Muscle of arm (tissue), 14 donors: ENCODE measurements around the gene CNIH1. TPM values are rescaled to one million over a fixed set of nuclear protein-coding genes. Genes with fewer than 3 reads are reported as not detected.
A peak's percentile ranks its signal among the peaks of the same experiment; 100 is the strongest.

ENCODE experiments used
- DNase-seq: peaks from one replicate; pipeline ENCODE4 v3.0.0-alpha.2; 2013
- long read RNA-seq, 11 donors: transcript quantifications; one replicate each; lab custom pipeline, GENCODE V29; 2026
- polyA plus RNA-seq, 12 donors: library from polyadenylated mRNA; unstranded; fragments of 120-200 nt; gene quantifications; one replicate each; pipeline ENCODE4 v1.2.1, GENCODE V29; 2013; ENCODE audit not compliant: insufficient read length in 12 of 12

The CNIH1 gene
- 100 to 1,000 TPM in 11 of 12 donors, not detected in 1; 107 to 226 (median 197) TPM for polyA plus RNA-seq
- long read RNA-seq, donor 1, full-length matches to known transcripts: 79 of 79 reads
- long read RNA-seq, donor 1, partial matches to known transcripts: 0 of 79 reads
- long read RNA-seq, donor 1, other reads (novel, unspliced or antisense): 0 of 79 reads
- long read RNA-seq, donor 2, full-length matches to known transcripts: 125 of 125 reads
- long read RNA-seq, donor 2, partial matches to known transcripts: 0 of 125 reads
- long read RNA-seq, donor 2, other reads (novel, unspliced or antisense): 0 of 125 reads
- long read RNA-seq, donor 3, full-length matches to known transcripts: 45 of 45 reads
- long read RNA-seq, donor 3, partial matches to known transcripts: 0 of 45 reads
- long read RNA-seq, donor 3, other reads (novel, unspliced or antisense): 0 of 45 reads
- long read RNA-seq, donor 4, full-length matches to known transcripts: 52 of 62 reads
- long read RNA-seq, donor 4, partial matches to known transcripts: 10 of 62 reads
- long read RNA-seq, donor 4, other reads (novel, unspliced or antisense): 0 of 62 reads
- long read RNA-seq, donor 5, full-length matches to known transcripts: 149 of 190 reads
- long read RNA-seq, donor 5, partial matches to known transcripts: 14 of 190 reads
- long read RNA-seq, donor 5, other reads (novel, unspliced or antisense): 27 of 190 reads
- long read RNA-seq, donor 6, full-length matches to known transcripts: 53 of 59 reads
- long read RNA-seq, donor 6, partial matches to known transcripts: 6 of 59 reads
- long read RNA-seq, donor 6, other reads (novel, unspliced or antisense): 0 of 59 reads
- long read RNA-seq, donor 7, full-length matches to known transcripts: 38 of 38 reads
- long read RNA-seq, donor 7, partial matches to known transcripts: 0 of 38 reads
- long read RNA-seq, donor 7, other reads (novel, unspliced or antisense): 0 of 38 reads
- long read RNA-seq, donor 8, full-length matches to known transcripts: 105 of 105 reads
- long read RNA-seq, donor 8, partial matches to known transcripts: 0 of 105 reads
- long read RNA-seq, donor 8, other reads (novel, unspliced or antisense): 0 of 105 reads
- long read RNA-seq, donor 9, full-length matches to known transcripts: 48 of 48 reads
- long read RNA-seq, donor 9, partial matches to known transcripts: 0 of 48 reads
- long read RNA-seq, donor 9, other reads (novel, unspliced or antisense): 0 of 48 reads
- long read RNA-seq, donor 10, full-length matches to known transcripts: 94 of 94 reads
- long read RNA-seq, donor 10, partial matches to known transcripts: 0 of 94 reads
- long read RNA-seq, donor 10, other reads (novel, unspliced or antisense): 0 of 94 reads
- long read RNA-seq, donor 11, full-length matches to known transcripts: 113 of 113 reads
- long read RNA-seq, donor 11, partial matches to known transcripts: 0 of 113 reads
- long read RNA-seq, donor 11, other reads (novel, unspliced or antisense): 0 of 113 reads

DNA sequence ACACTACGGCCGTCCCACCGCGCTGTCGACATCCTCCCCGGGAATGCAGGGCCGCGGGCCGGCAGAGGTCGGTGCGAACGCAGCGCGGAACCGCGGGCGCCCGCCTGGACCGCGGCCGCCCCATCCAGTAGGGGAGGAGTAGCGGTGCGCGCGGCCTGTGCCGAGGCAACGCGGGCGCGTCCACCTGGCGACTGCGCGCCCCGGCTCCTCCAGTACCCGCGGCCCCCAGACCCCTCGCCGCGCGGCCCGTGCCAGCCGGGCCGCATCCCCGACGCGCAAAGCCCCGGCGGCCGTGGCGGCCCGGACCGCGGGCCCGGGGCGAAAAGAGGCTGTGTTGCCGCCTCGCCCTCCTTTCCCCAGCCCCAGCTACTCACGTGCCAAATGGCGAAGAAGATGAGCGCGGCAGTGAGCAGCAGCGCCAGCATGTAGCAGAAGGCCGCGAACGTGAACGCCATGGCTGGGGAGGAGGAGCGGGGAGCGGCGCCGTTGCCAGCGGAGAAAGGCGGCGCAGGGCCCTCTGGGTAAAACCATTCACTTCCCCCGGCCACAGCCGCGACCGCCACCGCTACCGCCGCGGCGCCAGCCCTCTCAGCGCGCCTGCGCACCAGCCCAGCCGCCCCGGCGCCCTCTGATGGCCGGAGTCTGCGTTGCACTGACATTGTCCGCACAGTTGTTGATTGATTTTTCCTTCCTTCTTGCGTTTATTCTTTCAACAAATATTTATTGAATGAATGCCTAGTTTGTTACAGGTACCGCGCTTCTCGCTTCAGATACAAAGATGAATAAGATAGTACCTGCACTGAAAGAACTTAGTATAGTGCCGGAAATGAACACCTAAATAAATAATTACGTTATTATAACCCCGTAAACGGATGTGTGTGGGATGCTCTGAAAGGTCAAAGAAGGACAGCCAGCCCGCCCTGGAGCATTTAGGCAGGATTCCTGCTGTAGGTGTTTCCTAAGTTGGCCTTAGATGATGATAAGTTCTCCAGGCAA, at the start of gene CNIH1:
Gene CNIH1 (minus strand): TSS at position 502 of the 996 bp plus-strand sequence. CDS start 47 bp downstream, at position 455.
- DNase-seq: peak; percentile 95

- no peak for DNase-seq
These were observed 49.4 kb upstream of the CNIH1 start for GRCh38 chr14:54490445-54491175.

- no peak for DNase-seq
These were observed 48.7 kb upstream of the CNIH1 start for GRCh38 chr14:54489731-54490444.

- DNase-seq: no peak
These were observed 48.1 kb upstream of the CNIH1 start for GRCh38 chr14:54489318-54489683.

GRCh38 chr14:54488646-54489317, 47.6 kb upstream of the CNIH1 start, which contains the start of gene GMFB:
Gene GMFB, minus strand, starts transcription at chr14:54488980. Its CDS starts 53 bp downstream, at chr14:54488927.
- peak; percentile 94 for DNase-seq

- DNase-seq: peak; percentile 16
These were observed 47.1 kb upstream of the CNIH1 start for GRCh38 chr14:54488318-54488645.

DNA sequence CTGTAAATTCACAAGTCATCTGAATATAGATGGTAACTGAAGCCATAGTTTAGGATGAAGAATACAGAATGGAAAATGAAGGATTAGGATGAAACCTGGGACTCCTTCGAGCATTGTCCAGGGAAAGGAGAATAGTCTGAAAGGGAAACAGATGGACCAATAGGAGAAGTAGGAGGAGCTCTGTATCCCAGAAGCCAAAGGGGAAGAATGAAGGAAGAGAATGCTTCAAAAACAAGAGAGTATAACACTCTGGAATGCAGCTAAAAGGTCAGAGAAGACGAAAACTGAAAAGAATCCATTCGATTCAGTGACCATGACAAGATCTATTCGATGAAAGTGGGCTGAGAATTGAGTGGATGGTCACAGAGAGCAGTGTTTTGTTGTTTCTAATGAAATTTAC, 46.6 kb upstream of the CNIH1 start:
- DNase-seq: no peak

DNA sequence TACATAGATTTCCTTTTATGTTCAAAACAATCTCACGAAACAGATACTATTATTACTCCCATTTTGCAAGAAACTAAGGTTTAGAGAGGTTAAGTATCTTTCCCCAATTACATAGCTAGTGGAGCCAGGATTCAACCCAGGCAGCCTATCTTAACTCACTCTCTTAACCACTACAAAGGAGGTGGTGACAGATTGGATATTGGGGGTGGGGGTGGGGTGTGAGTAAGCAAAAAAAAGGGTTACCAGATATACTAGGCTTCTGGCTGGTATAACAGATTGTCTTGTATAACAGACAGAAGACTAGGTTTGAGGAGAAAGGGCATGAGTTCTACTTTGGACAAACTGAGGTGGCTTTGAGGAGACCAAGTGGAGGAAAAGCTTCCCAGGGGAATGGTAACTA, 45.5 kb upstream of the CNIH1 start:
- DNase-seq: no peak

DNA sequence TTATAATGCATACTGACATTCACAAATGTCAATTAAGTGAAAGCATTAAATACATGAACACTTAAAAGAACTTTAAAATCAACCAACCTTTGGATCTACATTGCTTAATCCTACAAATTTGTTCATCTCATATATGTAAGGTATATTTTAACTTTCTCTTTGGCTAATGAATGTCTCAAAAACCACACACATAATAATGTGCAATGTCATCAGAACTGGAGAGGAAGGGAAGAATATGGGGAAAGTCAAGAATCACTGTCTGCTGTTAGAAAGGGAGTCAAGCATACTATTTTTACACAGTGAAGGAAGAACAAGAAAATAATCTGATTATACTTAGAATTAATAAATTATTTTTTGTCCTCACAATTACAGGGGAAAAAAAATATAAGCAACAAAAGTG, 42.7 kb upstream of the CNIH1 start:
- DNase-seq: no peak

DNA sequence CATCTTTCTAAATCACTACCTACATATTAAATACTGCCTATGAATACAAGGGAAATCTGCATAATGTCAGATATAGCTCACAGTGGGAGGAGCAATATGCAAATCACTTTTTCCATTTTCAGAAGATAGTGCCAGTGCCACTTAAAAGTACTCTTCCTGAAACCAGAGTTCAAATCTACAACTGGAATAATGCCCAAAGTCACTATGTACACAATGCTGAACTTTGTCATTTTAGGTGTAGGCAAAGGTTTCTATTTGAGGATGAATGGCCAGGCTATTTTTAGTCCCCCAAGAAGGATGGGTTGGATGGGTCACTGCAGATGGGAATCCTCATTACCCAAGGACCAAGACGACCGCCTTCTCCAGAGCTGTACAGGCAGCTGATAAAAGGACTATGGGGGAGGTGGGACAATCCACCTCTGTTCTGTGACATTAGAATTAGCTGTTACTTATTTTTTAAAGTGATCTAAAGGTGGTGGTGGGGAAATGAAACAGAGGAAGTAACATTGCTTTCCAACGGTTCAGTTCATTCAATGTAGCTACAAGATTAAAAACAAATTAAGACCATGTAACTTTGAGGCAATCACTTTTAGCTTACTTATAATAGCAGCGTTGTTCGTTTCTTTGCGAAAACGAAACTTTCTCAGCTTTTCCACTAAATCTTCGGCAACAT, 42.0 kb upstream of the CNIH1 start:
- DNase-seq: no peak

- no peak for DNase-seq
These were observed 40.5 kb upstream of the CNIH1 start for GRCh38 chr14:54481695-54482094.

GRCh38 chr14:54480830-54481562, 39.8 kb upstream of the CNIH1 start:
- no peak for DNase-seq

DNA sequence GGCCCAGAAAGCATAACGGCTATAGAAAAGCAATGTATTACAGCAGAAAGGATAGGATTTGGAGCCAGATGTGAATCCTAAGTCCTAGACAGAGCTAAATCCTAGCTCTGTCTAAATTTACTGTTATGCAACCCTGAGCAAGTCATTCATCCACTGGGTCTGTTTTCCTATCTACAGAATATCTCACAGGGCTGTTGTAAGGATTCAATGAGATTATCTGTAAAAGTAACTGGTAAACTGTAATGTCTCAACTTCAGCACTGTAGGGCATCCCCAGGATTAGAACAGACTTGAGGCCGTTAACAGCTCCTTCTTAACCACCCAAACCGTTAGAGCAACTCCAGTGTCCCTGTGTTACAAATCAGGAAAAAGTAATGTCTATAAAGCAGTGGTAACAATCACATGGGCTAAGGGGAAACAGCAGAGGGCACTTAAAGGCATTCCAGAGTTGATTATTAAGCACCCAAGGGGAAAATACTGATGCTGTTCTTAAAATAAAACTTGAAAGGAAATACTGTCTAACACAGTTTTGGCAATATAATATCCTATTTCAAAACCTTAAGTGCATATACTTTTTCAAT, 37.6 kb upstream of the CNIH1 start:
- no peak for DNase-seq

DNA sequence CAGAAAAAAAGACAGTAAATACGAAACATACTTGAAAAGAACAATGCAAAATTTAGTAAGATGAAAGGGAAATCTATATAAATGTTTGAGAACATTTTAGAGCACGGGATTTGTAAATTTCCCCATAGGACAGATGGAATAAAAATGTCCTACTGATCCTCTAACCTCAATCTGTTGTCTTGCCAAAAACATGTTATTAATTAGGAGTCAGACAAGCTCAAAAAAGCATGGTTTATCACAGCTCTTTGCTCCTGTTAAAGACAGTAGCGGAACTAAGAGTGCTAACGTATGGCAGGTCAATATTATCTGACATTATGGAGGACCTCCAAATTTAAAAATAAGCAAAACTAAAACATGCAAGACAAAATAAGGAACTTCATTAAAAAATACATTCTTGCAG, 34.7 kb upstream of the CNIH1 start:
- peak; percentile 10 for DNase-seq

DNA sequence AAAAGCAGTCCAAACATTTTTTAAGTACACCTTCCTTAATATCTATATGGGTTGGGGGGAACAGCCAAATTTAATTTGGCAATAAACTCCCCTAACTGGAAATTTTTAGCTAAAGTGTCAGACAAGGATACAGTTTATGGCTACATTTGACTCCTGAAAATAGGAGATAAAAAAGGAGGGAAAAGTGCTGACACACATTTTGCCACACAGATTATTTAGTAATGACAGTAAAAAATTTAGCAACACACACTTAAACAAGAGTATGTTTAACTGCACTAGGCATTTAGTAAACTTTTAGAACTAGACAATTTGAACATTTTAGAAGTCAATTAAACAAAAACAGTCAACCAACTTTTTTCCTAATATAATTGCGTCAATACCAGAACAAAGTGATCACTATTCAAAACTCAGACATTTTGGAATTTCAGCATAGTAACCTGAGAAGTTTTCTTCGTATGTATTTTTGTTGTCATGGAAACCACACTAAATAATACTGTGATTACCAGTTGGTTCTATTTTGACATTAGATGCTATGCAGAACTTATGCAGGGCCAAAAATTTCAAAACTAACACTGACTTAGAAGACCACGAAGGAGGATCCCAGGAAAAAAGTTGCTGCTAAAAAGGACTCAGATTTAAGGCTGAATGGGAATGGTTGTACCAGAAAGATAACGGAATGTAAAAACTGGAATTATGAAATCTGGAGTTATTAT, 34.2 kb upstream of the CNIH1 start:
- peak; percentile 30 for DNase-seq
